Endometrial microvascular endothelial cells (primary cell): Measurements from ENCODE around the gene IL36B. TPM values are rescaled to one million over a fixed set of nuclear protein-coding genes. Genes with fewer than 3 reads are reported as not detected.
"Not testable (repeated sequence)": the region's sequence is repeated elsewhere in the genome, so short reads cannot be mapped to it uniquely, and the experiment has no call there.

Experiments
- in situ Hi-C: cut with HindIII; loops from 2 replicates; pipeline ENCODE4 v1.10.0; 2017; ENCODE audit warnings: low sequenced_read_pairs, low pct_unique_long_range_greater_than_20kb; ENCODE audit errors: inconsistent ontology term
- total RNA-seq: library from RNA; depleted of rRNA; stranded (reverse); fragments of >200 nt; gene quantifications from one replicate; pipeline ENCODE4 v1.2.3, GENCODE V29; 2015; ENCODE audit errors: inconsistent ontology term

Gene IL36B
- total RNA-seq, result not detected

DNA sequence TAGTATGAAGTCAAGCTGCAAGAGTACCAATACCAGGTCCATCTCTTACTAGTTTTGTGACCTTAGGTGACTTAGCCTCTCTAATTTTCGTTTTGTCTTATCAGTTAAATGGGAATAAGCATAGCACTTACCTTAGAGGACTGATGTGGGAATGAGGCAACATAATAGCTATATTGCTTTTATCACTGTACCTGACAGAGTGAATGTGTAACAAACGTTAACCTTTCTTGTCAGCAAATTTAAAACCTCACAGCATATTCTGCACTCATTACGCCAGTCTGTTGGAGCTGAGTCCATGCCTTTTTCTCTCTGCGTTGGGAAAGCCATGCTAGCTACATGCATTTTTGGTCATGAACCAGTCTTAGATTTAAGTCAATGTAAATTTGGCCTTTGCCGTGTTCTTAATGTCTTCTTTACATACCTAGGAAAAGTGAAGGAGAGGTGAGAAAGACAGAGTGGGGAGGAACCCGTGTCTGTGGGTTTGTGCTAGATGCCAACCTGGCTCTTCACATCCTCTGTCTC lies at the start of gene IL36B:
IL36B (minus strand) TSS at position 472 of the 522 bp plus-strand sequence.
- in situ Hi-C loops, result no loop called here

DNA sequence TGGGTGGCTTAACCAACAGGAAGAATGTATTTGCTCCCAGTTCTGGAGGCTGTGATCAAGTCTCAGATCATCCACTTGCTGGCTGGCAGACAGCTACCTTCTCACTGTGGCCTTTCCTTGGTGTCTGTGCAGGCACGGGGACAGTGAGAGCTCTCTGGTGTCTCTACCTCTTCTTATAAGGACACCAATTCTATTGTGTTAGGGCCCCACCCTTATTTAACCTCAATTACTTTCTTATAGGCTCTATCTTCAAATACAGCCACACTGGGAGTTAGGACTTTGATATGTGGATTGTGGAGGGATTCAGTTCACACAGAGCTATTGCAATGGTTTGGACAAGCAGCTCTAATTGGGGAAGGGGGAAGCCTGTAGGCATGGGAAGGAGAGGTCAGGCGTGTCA lies 49.5 kb upstream of the IL36B start:
- in situ Hi-C loops, result no loop called here

DNA sequence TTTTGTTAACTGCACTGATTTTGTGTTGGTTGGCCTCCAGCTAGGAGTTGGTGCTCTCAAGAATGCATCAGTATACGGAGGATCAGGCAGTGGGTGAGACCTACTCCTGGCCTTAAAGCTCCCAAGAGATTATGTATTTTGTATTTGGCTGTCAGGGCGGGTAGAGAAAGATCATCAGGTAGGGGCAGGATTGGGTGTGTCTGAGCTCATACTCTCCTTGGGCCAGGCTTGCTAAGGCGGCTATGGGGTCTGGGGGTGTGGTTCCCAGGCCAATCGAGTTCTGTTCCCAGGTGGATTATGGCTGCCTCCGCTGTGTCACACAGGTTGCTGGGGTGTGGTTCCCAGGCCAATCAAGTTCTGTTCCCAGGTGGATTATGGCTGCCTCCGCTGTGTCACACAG lies 45.9 kb upstream of the IL36B start:
- in situ Hi-C loops, result no loop called here

GRCh38 chr2:113098041-113098440 lies 45.4 kb upstream of the IL36B start:
- in situ Hi-C loops, result no loop called here

DNA sequence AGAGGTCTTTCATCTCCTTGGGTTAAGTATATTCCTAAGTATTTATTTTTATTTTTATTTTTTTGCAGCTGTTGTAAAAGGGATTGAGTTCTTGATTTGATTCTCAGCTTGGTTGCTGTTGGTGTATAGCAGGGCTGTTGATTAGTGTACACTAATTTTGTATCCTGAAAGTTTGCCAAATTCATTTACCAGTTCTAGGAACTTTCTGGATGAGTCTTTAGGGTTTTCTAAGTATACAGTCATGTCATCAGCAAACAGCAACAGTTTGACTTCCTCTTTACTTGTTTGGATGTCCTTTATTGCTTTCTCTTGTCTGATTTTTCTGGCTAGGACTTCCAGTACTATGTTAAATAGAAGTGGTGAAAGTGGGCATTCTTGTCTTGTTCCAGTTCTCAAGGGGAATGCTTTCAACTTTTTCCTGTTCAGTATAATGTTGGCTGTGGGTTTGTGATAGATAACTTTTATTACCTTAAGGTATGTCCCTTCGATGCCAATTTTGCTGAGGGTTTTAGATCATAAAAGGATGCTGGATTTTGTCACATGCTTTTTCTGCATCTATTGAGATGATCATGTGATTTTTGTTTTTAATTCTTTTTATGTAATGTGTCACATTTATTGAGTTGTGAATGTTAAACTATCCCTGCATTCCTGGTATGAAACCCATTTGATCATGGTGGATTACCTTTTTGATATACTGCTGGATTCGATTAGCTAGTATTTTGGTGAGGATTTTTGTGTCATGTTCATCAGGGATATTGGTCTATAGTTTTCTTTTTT lies 44.4 kb upstream of the IL36B start:
- in situ Hi-C loops, result not testable (repeated sequence)

DNA sequence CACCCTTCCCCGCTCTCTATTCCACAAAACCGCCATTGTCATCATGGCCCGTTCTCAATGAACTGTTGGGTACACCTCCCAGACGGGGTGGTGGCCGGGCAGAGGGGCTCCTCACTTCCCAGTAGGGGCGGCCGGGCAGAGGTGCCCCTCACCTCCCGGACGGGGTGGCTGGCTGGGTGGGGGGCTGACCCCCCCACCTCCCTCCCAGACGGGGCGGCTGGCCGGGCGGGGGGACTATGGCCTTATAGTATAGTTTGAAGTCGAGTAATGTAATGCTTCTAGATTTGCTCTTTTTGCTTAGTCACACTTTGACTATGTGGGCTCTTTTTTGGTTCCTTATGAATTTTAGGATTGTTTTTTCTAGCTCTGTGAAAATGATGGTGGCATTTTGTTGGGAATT lies 43.6 kb upstream of the IL36B start:
- in situ Hi-C loops, result not testable (repeated sequence)

DNA sequence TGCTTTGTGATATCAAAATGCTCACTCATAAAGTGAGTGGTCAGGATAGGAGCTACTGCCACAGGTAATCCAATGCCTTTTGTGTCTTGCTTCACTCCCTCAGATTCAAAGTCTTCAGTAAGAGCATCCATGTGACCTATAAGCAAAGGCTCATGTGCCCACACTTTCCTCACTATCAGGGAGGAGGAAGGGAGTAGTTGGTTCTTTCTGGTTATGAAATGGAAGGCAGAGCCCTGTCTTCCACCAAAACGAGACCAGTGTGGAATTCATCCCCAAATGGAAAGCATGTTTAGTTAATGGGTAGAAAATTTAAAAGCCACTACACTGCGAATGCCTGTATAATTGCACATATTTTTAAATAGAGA lies 40.9 kb upstream of the IL36B start:
- in situ Hi-C loops, result no loop called here

GRCh38 chr2:113092864-113093612 lies 40.4 kb upstream of the IL36B start:
- in situ Hi-C loops, result no loop called here

- in situ Hi-C loops, result no loop called here
These were observed 38.7 kb upstream of the IL36B start for GRCh38 chr2:113091231-113091896.

GRCh38 chr2:113089916-113090315 lies 37.2 kb upstream of the IL36B start:
- in situ Hi-C loops, result no loop called here

DNA sequence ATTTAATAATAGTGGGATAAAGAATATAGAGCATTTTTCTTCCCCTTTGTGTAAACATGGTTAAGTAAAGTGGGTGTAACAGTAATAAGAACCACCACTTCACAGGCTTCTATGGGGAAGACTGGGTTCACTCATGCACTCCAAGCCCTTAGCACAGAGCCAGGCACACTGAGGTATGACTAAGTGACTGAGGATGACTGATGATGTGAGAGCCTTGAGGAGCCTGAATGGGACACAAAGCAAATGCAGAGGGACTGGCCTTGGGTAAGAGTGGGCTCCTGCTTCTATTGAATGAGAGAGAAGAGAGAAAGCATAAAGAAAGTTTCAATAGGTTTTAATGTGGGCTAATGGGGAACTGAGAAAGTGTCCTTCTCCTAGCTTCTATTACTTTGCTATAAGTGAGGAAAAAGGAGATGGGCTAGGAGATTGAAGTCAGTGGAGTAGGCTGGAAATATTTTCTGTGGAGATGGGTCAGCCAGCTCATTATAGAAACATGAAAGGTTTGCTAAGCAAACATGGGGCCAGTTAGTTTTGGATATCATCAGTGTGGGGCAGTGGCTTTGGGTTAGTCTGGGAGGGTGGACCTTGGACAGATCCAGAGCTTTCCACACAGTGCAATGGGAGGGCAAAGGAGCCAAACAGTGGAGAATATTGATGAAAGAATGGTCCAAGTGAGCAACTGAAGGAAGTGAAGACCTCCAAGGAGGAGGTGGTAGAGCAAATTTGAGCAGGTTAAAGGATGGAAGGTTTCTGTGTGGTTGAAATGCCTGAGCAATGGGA lies 35.7 kb upstream of the IL36B start:
- in situ Hi-C loops, result no loop called here

DNA sequence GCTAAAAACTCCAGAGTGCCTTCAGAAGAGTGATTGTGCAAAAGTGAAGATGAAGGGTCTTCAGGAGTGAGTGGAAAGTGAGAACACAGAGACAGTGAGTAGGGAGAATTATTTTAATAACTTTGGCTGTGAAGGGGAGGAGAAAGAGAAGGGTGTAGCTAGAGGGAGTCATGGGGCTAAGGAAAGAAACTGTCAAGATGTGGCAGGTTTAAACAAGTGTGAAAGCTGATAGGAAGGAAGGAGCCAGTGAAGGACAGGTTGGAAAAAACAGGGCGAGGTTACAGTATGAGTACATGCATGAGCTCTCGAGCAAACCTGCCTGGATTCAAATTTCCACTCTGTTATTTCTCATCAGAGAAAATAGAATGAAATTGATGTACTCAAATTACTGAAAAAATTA lies 32.9 kb upstream of the IL36B start:
- in situ Hi-C loops, result no loop called here

GRCh38 chr2:113084249-113085000 lies 31.8 kb upstream of the IL36B start:
- in situ Hi-C loops, result no loop called here

DNA sequence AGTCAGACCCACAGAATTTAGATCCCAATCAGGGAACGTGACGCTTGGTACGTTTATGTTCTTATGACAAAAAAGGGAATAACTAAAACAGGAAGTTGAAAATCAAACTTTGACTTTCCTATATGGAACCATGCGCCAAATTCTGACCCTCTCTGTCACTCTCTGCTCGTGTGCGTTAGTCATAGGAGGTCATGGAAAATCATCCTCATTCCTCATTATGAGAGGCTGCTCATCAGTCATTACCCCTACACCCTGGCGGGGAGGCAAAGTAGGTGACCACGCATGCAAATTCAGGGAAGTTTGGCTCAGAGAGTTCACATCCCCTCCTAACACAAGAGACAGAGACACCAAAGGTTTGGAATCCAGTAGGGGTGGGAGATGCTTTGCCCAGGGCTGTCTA lies 30.6 kb upstream of the IL36B start:
- in situ Hi-C loops, result no loop called here

DNA sequence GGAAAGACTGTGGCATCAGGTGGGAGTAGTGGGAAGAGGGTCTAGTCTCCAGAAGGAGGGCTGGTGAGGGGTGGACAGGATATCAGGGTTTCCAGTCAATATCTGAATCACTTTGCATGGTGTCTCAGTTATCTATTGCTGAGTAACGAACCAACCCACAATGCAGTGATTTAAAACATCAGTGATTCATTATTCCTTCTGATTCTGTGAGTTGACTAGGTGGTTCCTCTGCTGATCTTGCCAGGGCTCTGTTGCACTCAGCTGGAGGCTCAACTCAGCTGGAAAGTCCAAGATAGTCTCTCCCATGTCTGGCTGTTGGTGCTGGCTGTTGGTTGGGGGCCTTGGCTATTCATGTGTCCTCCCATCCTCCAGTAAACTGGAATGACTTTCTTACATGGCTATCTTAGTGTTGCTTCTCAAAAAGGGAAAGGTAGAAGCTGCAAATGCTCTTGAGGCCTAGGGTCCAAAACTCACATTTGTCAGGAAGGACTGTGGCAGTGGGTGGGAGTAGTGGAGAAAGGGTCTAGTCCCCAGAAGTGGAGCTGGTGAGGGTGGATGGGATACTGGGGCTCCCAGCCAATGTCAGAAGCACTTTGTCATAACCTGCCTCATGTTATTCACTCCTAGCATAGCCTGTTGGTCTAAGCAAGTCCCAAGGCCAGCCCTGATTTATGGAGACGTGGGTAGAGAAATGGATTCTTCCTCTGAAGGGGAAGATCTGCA lies 29.0 kb upstream of the IL36B start:
- in situ Hi-C loops, result no loop called here

DNA sequence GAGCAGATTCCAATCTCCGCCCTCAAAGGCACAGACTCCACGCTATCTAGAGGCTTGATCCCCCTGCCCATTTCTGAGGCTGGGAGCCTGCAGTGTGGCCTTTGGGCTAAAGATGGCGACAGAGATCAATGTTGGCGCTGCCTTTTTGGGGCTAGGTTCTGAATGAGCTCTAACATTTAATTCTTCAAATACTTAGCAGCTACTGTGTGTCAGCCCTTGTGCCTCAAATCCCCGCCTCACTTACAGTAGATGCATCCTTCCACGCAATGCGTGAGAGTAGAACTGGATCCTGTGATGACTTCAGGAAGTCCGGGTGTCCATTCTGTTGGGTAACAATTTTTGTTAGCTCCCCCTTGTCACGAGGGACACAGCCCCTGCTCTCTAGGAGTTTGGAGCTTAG lies 27.5 kb upstream of the IL36B start:
- in situ Hi-C loops, result no loop called here

DNA sequence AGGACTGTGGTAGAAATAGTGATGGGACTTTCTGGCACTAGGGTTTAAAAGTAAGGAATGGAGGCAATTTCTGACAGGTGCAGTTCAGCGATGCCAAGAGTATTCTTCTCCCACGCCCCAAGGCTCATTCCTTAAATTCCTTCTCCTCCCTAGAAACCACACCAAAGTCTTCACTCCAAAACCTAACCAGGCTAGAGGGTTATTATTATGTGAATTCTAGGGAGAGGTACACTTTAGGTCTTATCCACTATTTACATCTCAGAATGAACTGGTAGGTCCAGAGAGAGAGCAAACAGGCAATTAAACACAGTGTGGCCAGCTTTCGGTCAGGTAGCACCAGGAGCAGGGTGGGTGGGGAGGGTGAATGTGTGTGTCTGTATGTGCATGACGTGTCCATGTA lies 26.5 kb upstream of the IL36B start:
- in situ Hi-C loops, result no loop called here

- in situ Hi-C loops, result no loop called here
These were observed 25.7 kb upstream of the IL36B start for GRCh38 chr2:113078350-113078839.
